WI38 (cell line): Measurements from ENCODE around the gene SLC6A6.

ENCODE experiments used
- H3K4me3 ChIP-seq: 2 replicates; pipeline ENCODE4 v1.5.1; 2011; ENCODE audit warnings: low read depth, mild to moderate bottlenecking, control low read depth, low read length
- TF ChIP-seq, protein P1 (sequence below): IDR thresholded peaks from 2 replicates; pipeline ENCODE4 v1.5.1; 2012; ENCODE audit warnings: low read depth, mild to moderate bottlenecking, control low read depth, low read length

Gene SLC6A6

GRCh38 chr3:14429237-14429636 lies 26.8 kb downstream of the SLC6A6 start:
- no peak overlapping the region for H3K4me3 ChIP-seq
- TF ChIP-seq, protein P1, sequence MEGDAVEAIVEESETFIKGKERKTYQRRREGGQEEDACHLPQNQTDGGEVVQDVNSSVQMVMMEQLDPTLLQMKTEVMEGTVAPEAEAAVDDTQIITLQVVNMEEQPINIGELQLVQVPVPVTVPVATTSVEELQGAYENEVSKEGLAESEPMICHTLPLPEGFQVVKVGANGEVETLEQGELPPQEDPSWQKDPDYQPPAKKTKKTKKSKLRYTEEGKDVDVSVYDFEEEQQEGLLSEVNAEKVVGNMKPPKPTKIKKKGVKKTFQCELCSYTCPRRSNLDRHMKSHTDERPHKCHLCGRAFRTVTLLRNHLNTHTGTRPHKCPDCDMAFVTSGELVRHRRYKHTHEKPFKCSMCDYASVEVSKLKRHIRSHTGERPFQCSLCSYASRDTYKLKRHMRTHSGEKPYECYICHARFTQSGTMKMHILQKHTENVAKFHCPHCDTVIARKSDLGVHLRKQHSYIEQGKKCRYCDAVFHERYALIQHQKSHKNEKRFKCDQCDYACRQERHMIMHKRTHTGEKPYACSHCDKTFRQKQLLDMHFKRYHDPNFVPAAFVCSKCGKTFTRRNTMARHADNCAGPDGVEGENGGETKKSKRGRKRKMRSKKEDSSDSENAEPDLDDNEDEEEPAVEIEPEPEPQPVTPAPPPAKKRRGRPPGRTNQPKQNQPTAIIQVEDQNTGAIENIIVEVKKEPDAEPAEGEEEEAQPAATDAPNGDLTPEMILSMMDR = no peak

GRCh38 chr3:14429640-14430039 lies 27.2 kb downstream of the SLC6A6 start:
- TF ChIP-seq, protein P1 = no peak
- no peak overlapping the region for H3K4me3 ChIP-seq

- no peak overlapping the region for H3K4me3 ChIP-seq
- TF ChIP-seq, protein P1 = no peak
These were observed 27.6 kb downstream of the SLC6A6 start for GRCh38 chr3:14430053-14430452.

- no peak overlapping the region for H3K4me3 ChIP-seq
- TF ChIP-seq, protein P1 = no peak
These were observed 28.5 kb downstream of the SLC6A6 start for GRCh38 chr3:14430706-14431451.

- H3K4me3 ChIP-seq = no peak overlapping the region
- TF ChIP-seq, protein P1 = no peak
These were observed 29.1 kb downstream of the SLC6A6 start for GRCh38 chr3:14431452-14431916.

GRCh38 chr3:14431917-14432834 lies 29.8 kb downstream of the SLC6A6 start:
- H3K4me3 ChIP-seq = 0 out of 2 replicates have a peak overlapping the region, but pooled peaks have one; percentile 1
- TF ChIP-seq, protein P1 = no peak
